H1 (cell line): ENCODE data around the gene G6PC1. TPM values are rescaled to one million over a fixed set of nuclear protein-coding genes. Genes with fewer than 3 reads are reported as not detected.

Experiments used
- CTCF ChIA-PET: fragments of 300-600 bp; sonication (Branson Sonifier 250); formaldehyde crosslinking; loops from one replicate; lab custom pipeline; 2021; ENCODE audit not compliant: partially characterized antibody; lab: Charles Lee
- POLR2A ChIA-PET: fragments of 300-600 bp; sonication (Branson Sonifier 250); formaldehyde crosslinking; loops from one replicate; lab custom pipeline; 2021; ENCODE audit warnings: inconsistent platforms; ENCODE audit not compliant: partially characterized antibody; lab: Charles Lee
- DNase-seq, 2 experiments: peaks; one replicate each; pipeline versions ENCODE4 v3.0.0 to v3.0.0-alpha.2; 2010 to 2022; ENCODE audit warnings: low spot score in 2 of 2, low read depth in 1 of 2, mixed read lengths in 1 of 2
- FAIRE-seq: peaks from 2 replicates; lab custom pipeline; 2011; peaks lifted over from hg19 to GRCh38; lab: Jason Lieb, UNC
- H2AFZ ChIP-seq: 2 replicates; pipeline ENCODE4 v1.8.1; 2012; ENCODE audit warnings: low read length, inconsistent platforms
- H2AK5ac ChIP-seq: 2 replicates; pipeline ENCODE4 v1.6.1; 2013; ENCODE audit warnings: low read depth, low read length
- H2BK120ac ChIP-seq: replicated peaks from 2 replicates; pipeline ENCODE3; 2013; ENCODE audit warnings: low read depth, low read length, inconsistent platforms
- H2BK12ac ChIP-seq: 2 replicates; pipeline ENCODE4 v1.6.1; 2013; ENCODE audit warnings: low read depth, low read length
- H2BK15ac ChIP-seq: 2 replicates; pipeline ENCODE4 v1.6.1; 2013; ENCODE audit warnings: low read length
- H2BK20ac ChIP-seq: 2 replicates; pipeline ENCODE4 v1.6.1; 2013; ENCODE audit warnings: low read length
- H2BK5ac ChIP-seq: 2 replicates; pipeline ENCODE4 v1.6.1; 2013; ENCODE audit warnings: low read depth, low read length
- H3K14ac ChIP-seq: 2 replicates; pipeline ENCODE4 v1.6.1; 2013; ENCODE audit warnings: inconsistent platforms; ENCODE audit not compliant: insufficient read length
- H3K18ac ChIP-seq: 2 replicates; pipeline ENCODE4 v1.6.1; 2013; ENCODE audit warnings: low read length; ENCODE audit errors: extremely low read depth
- H3K23ac ChIP-seq: 2 replicates; pipeline ENCODE4 v1.6.1; 2013; ENCODE audit warnings: inconsistent platforms; ENCODE audit not compliant: insufficient read length
- H3K23me2 ChIP-seq: 2 replicates; pipeline ENCODE4 v1.6.1; 2013; ENCODE audit warnings: low read depth, low read length
- H3K27ac ChIP-seq: 2 replicates; pipeline ENCODE4 v1.6.1; 2011; ENCODE audit warnings: low read depth, low read length, inconsistent platforms
- H3K27me3 ChIP-seq, 4 experiments: replicated peaks in 1 of 4; 1 replicate in 1 of 4; 2 replicates in 3 of 4; pipeline versions ENCODE4 v1.6.1 to v1.8.1; 2011 to 2013; ENCODE audit warnings: low read length in 3 of 4, mild to moderate bottlenecking in 3 of 4, inconsistent platforms in 2 of 4, mixed read lengths in 2 of 4, moderate library complexity in 1 of 4; ENCODE audit not compliant: control insufficient read depth in 3 of 4, insufficient read depth in 3 of 4; ENCODE audit errors: extremely low read depth in 1 of 4
- H3K36me3 ChIP-seq, 4 experiments: 2 replicates each; pipeline versions ENCODE4 v1.6.1 to v1.8.1; 2011 to 2013; ENCODE audit warnings: mild to moderate bottlenecking in 4 of 4, low read length in 3 of 4, moderate library complexity in 2 of 4, control low read depth in 1 of 4, inconsistent platforms in 1 of 4; ENCODE audit not compliant: insufficient read depth in 4 of 4, control insufficient read depth in 2 of 4
- H3K4ac ChIP-seq: replicated peaks from 2 replicates; pipeline ENCODE3; 2013; ENCODE audit warnings: low read length, low read depth, mixed read lengths, inconsistent platforms; ENCODE audit not compliant: insufficient read length
- H3K4me1 ChIP-seq, 4 experiments: replicated peaks in 1 of 4; 1 replicate in 1 of 4; 2 replicates in 3 of 4; pipeline versions ENCODE4 v1.6.1 to v1.8.1; 2011 to 2013; ENCODE audit warnings: low read length in 3 of 4, inconsistent platforms in 2 of 4, mixed read lengths in 1 of 4; ENCODE audit not compliant: insufficient read depth in 4 of 4, control insufficient read depth in 3 of 4
- H3K4me2 ChIP-seq, 2 experiments: 2 replicates each; pipeline versions ENCODE4 v1.6.1 to v1.8.1; 2011 to 2013; ENCODE audit warnings: low read depth in 2 of 2, low read length in 2 of 2, control low read depth in 1 of 2, inconsistent platforms in 1 of 2, mild to moderate bottlenecking in 1 of 2; ENCODE audit not compliant: insufficient read depth in 1 of 2
- H3K4me3 ChIP-seq, 4 experiments: fragments of 200-600, 300-600 bp in 1 of 4; sonication (generic), shearing (Covaris generic), sonication (Bioruptor Twin) in 1 of 4; 2 replicates each; pipeline versions ENCODE4 v1.5.1 to v1.8.1; 2011 to 2016; ENCODE audit warnings: low read length in 4 of 4, low read depth in 3 of 4, control low read depth in 2 of 4, inconsistent platforms in 2 of 4, mild to moderate bottlenecking in 2 of 4, mixed read lengths in 1 of 4, moderate library complexity in 1 of 4; ENCODE audit not compliant: insufficient read depth in 2 of 4; ENCODE audit errors: extremely low read depth in 1 of 4
- H3K56ac ChIP-seq: replicated peaks from 2 replicates; pipeline ENCODE3; 2013; ENCODE audit warnings: low read depth, mild to moderate bottlenecking, mixed read lengths, low read length, inconsistent platforms; ENCODE audit not compliant: insufficient read length
- H3K79me1 ChIP-seq: 2 replicates; pipeline ENCODE4 v1.6.1; 2013; ENCODE audit warnings: low read depth, low read length, control low read depth
- H3K79me2 ChIP-seq, 2 experiments: 2 replicates each; pipeline versions ENCODE4 v1.6.1 to v1.8.1; 2012 to 2013; ENCODE audit warnings: low read length in 2 of 2, mild to moderate bottlenecking in 2 of 2, inconsistent platforms in 1 of 2; ENCODE audit not compliant: insufficient read depth in 2 of 2, control insufficient read depth in 1 of 2
- H3K9ac ChIP-seq, 4 experiments: replicated peaks in 1 of 4; 1 replicate in 1 of 4; 2 replicates in 3 of 4; pipeline versions ENCODE4 v1.6.1 to v1.8.1; 2011 to 2013; ENCODE audit warnings: low read depth in 3 of 4, low read length in 3 of 4, control low read depth in 2 of 4, mild to moderate bottlenecking in 2 of 4, moderate library complexity in 2 of 4, inconsistent platforms in 1 of 4; ENCODE audit errors: extremely low read depth in 1 of 4
- H3K9me3 ChIP-seq, 2 experiments: 2 replicates each; pipeline versions ENCODE4 v1.6.1 to v1.8.1; 2012 to 2013; ENCODE audit warnings: mild to moderate bottlenecking in 2 of 2, moderate library complexity in 2 of 2, control low read depth in 1 of 2, inconsistent platforms in 1 of 2, low read depth in 1 of 2, low read length in 1 of 2, mixed read lengths in 1 of 2; ENCODE audit not compliant: insufficient read depth in 2 of 2
- H4K20me1 ChIP-seq, 2 experiments: replicated peaks in 1 of 2; 2 replicates each; pipeline versions ENCODE3 to v1.8.1; 2011 to 2013; ENCODE audit warnings: inconsistent platforms in 2 of 2, low read length in 2 of 2, mild to moderate bottlenecking in 1 of 2; ENCODE audit not compliant: insufficient read depth in 2 of 2, control insufficient read depth in 1 of 2
- H4K5ac ChIP-seq: 2 replicates; pipeline ENCODE4 v1.6.1; 2013; ENCODE audit warnings: low read length, low read depth, mixed read lengths, inconsistent platforms; ENCODE audit not compliant: insufficient read length
- H4K8ac ChIP-seq: 2 replicates; pipeline ENCODE4 v1.8.0; 2013; ENCODE audit warnings: mild to moderate bottlenecking, moderate library complexity, low read length, inconsistent platforms; ENCODE audit not compliant: insufficient read depth; ENCODE audit errors: extremely low read depth
- H4K91ac ChIP-seq: replicated peaks from 2 replicates; pipeline ENCODE3; 2013; ENCODE audit warnings: low read length, mixed read lengths, inconsistent platforms; ENCODE audit not compliant: insufficient read length
- BACH1 ChIP-seq: IDR thresholded peaks from 2 replicates; pipeline ENCODE4 v1.6.1; 2012; ENCODE audit warnings: low read length, improper control_type of control experiment
- BRCA1 ChIP-seq: IDR thresholded peaks from 2 replicates; pipeline ENCODE4 v1.6.1; 2012; ENCODE audit warnings: low read depth, low read length, improper control_type of control experiment
- JUND ChIP-seq: IDR thresholded peaks from 2 replicates; pipeline ENCODE4 v1.6.1; 2011; ENCODE audit warnings: mild to moderate bottlenecking, improper control_type of control experiment, low read length
- KDM1A ChIP-seq: fragments of 200-600, 300-600 bp; sonication (generic); IDR thresholded peaks from 2 replicates; pipeline ENCODE4 v1.7.1; 2016; ENCODE audit warnings: mild to moderate bottlenecking, low read length, borderline replicate concordance
- NRF1 ChIP-seq: IDR thresholded peaks from 2 replicates; pipeline ENCODE4 v1.6.1; 2011; ENCODE audit warnings: mild to moderate bottlenecking, low read depth, low read length, improper control_type of control experiment
- POLR2A ChIP-seq, 2 experiments: IDR thresholded peaks; 1 replicate in 1 of 2; 2 replicates in 1 of 2; pipeline ENCODE4 v1.6.1; 2011; ENCODE audit warnings: low read depth in 2 of 2, low read length in 2 of 2, mild to moderate bottlenecking in 2 of 2; ENCODE audit errors: control extremely low read depth in 1 of 2
- POU5F1 ChIP-seq: IDR thresholded peaks from 2 replicates; pipeline ENCODE4 v1.6.1; 2011; ENCODE audit warnings: low read depth, mild to moderate bottlenecking, low read length, moderate library complexity
- RAD21 ChIP-seq, 2 experiments: IDR thresholded peaks in 1 of 2; conservative IDR thresholded peaks in 1 of 2; 2 replicates each; pipeline ENCODE4 v1.6.1; 2011; ENCODE audit warnings: low read depth in 2 of 2, low read length in 2 of 2, improper control_type of control experiment in 1 of 2, inconsistent platforms in 1 of 2, mild to moderate bottlenecking in 1 of 2, moderate library complexity in 1 of 2
- RFX5 ChIP-seq: IDR thresholded peaks from 2 replicates; pipeline ENCODE4 v1.6.1; 2011; ENCODE audit warnings: low read depth, low read length, improper control_type of control experiment, borderline replicate concordance
- SP1 ChIP-seq: IDR thresholded peaks from 2 replicates; pipeline ENCODE4 v1.6.1; 2011; ENCODE audit warnings: low read depth, low read length
- SUZ12 ChIP-seq: fragments of 200-600 bp; sonication (generic); IDR thresholded peaks from 2 replicates; pipeline ENCODE4 v1.6.1; 2012; ENCODE audit warnings: mild to moderate bottlenecking, inconsistent platforms, low read length, moderate library complexity, mixed read lengths
- TAF1 ChIP-seq: IDR thresholded peaks from 2 replicates; pipeline ENCODE4 v1.6.1; 2011; ENCODE audit warnings: mild to moderate bottlenecking, low read depth, low read length
- WGBS, 2 experiments: shearing (Covaris generic) in 1 of 2; methylation state at CpG; one replicate each; pipeline versions ENCODE4 v1.1.6 to v1.1.7; 2013 to 2015; ENCODE audit warnings: low lambda C conversion rate in 2 of 2, mixed read lengths in 2 of 2, inconsistent platforms in 1 of 2, low coverage in 1 of 2, missing lambda C conversion rate in 1 of 2; ENCODE audit not compliant: insufficient replicate concordance in 2 of 2, insufficient coverage in 1 of 2, insufficient read length in 1 of 2; ENCODE audit errors: extremely low coverage in 1 of 2, missing lambda C conversion rate in 1 of 2; 5-methylcytosine and 5-hydroxymethylcytosine counted together
- polyA plus RNA-seq, 7 experiments: library from polyadenylated mRNA; depleted of rRNA in 3 of 7; stranded (reverse) in 5 of 7; unstranded in 2 of 7; fragments of >200 nt in 5 of 7; fragments of 200-250 nt in 2 of 7; gene quantifications; 1 replicate in 5 of 7; 2 replicates in 1 of 7; 4 replicates in 1 of 7; pipeline versions ENCODE4 v1.2.1 to v1.2.3, GENCODE V29; 2011 to 2013; ENCODE audit warnings: missing spikeins in 2 of 7, mixed read lengths in 2 of 7
- total RNA-seq: library from RNA; stranded (reverse); fragmentation: NEBNext Ultra II Directional; extraction: Animal tissue kit (Norgen Biotek cat#: 25700); gene quantifications from 2 replicates; pipeline ENCODE4 v1.2.1, GENCODE V29; 2021

G6PC1 gene
- total and polyA plus RNA-seq, 2 of the 8 experiments (the other 6 are each of a cell fraction or from before 2014, with no cell fraction given): 0.02 TPM; not detected in 1

DNA sequence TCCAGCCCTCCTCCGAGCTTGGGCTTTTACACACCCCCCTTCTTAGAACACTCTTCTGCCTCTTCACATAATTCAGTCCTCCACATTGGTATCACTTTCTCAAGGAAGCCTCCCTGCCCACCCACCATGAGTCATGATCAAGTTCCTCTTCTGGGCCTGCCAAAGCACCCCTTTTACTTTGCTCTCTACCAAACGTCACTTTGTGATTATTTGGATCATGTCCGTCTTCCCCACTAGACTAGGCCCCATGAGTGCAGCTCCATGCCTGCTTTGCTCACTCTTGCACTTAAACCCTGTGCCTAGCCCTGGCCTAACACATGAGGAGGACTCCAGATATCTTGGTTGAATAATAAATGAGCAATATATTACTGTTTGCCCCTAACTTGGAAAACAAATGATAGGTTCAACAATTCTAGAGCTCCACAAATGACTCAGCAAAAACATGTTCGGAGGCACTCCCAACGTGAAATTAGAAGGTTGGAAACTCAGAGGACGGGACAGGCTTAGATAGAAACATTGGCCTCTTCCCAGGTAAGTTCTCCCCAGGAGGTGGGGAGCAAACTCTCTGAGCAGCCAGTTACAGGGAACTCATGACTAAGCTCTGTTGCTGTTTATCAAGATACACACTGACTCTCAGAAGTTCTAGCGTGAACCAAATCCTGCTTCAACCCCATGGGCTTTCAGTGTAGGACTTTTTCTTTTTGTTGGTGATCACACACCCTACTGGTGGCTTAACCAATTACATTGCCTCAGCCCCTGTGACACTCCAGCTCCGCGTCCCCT is 28.3 kb downstream of the G6PC1 start:
- no peak overlapping the region for H4K91ac ChIP-seq
- H2BK15ac ChIP-seq: no peak overlapping the region
- no peak overlapping the region for H3K4me2 ChIP-seq
- peaks cover 0 to 5% (median 1%) of the 10 kb centered on the region in 4 experiments; a peak in 3 of 7 replicates for H3K4me1 ChIP-seq
- no peaks in the 10 kb centered on the region for H4K20me1 ChIP-seq
- POLR2A ChIA-PET: interaction anchor here (0.6 to 7.4 kb wide), 10 partner anchors 9 to 387 kb away, joined by 3 to 73 read pairs (median 3); partner anchors contain the start of genes AOC2 and PSME3
- no peak overlapping the region; the same call in 1 of the 2 replicates for H4K8ac ChIP-seq
- H3K4me3 ChIP-seq: no peak overlapping the region
- no peak overlapping the region for H4K5ac ChIP-seq
- CTCF ChIA-PET: interaction anchor here (0.5 to 8.0 kb wide), 39 partner anchors 9 to 561 kb away, joined by 3 to 141 read pairs (median 4); partner anchors contain the start of genes AOC2, BECN1, G6PC1 and PSME3
- no peak overlapping the region for H2BK120ac ChIP-seq
- peak overlapping the region; percentile 86 for H2BK12ac ChIP-seq
- peak overlapping the region; percentile 53 for H2BK5ac ChIP-seq
- 0 out of 2 replicates have a peak overlapping the region, but pooled peaks have one; percentile 42 for H3K18ac ChIP-seq
- H2AFZ ChIP-seq: peak overlapping the region; percentile 97
- H3K23me2 ChIP-seq: no peaks in the 10 kb centered on the region; the same call in 1 of the 2 replicates
- H2AK5ac ChIP-seq: peak overlapping the region; percentile 29
- H3K36me3 ChIP-seq: no peaks in the 10 kb centered on the region
- DNase-seq (peak in 1 of 2 experiments; percentile 54), FAIRE-seq (peak; percentile 48)
- H3K27me3 ChIP-seq: no peaks in the 10 kb centered on the region
- H3K56ac ChIP-seq: no peak overlapping the region
- no peaks in the 10 kb centered on the region for H3K79me2 ChIP-seq
- 69% methylated on average over 9 of the region's 9 CpGs; no CpG with 5 or more reads in 1 of the 2 experiments for WGBS, 2 experiments
- H2BK20ac ChIP-seq: peak overlapping the region; percentile 51; the same call in 1 of the 2 replicates
- H3K14ac ChIP-seq: no peak overlapping the region
- H3K9ac ChIP-seq: no peak overlapping the region; a peak in 1 of 7 replicates
- H3K9me3 ChIP-seq: no peaks in the 10 kb centered on the region
- no peak overlapping the region for H3K23ac ChIP-seq
- peak overlapping the region; percentile 21; the same call in 1 of the 2 replicates for H3K27ac ChIP-seq
- no peak overlapping the region for H3K4ac ChIP-seq
- H3K79me1 ChIP-seq: no peaks in the 10 kb centered on the region
- peak in 1 of 2 experiments; percentile 34; a peak in 1 of 3 replicates for TF ChIP-seq POLR2A (IDR thresholded peaks at IDR 0.05; ENCODE audit: control extremely low read depth in 1 of 2, low read depth in 2 of 2, low read length in 2 of 2)
- TF ChIP-seq BRCA1: no peak
- peak; percentile 72 to 76 for TF ChIP-seq RAD21 (IDR thresholded peaks at IDR 0.05 in 1 of 2, conservative IDR thresholded peaks at IDR 0.05 in 1 of 2; ENCODE audit: low read depth in 2 of 2, low read length in 2 of 2)
- no peak for TF ChIP-seq KDM1A
- TF ChIP-seq NRF1: no peak
- 0 out of 2 replicates have a peak, but pooled peaks have one; percentile 23 for TF ChIP-seq TAF1
- TF ChIP-seq BACH1: peak; percentile 94
- no peak for TF ChIP-seq SP1
- TF ChIP-seq POU5F1: no peak
- TF ChIP-seq RFX5: no peak
- TF ChIP-seq JUND: 0 out of 2 replicates have a peak, but pooled peaks have one; percentile 6
- no peak for TF ChIP-seq SUZ12
